HTR-8/SVneo (cell line): Measurements from ENCODE around the gene BCL2L12.
A peak's percentile ranks its signal among the peaks of the same experiment; 100 is the strongest.
"Not testable (repeated sequence)": the region's sequence is repeated elsewhere in the genome, so short reads cannot be mapped to it uniquely, and the experiment has no call there.

ENCODE experiments used
- DNase-seq: peaks from one replicate; pipeline ENCODE4 v3.0.0; 2011; ENCODE audit warnings: low spot score, mixed read lengths; ENCODE audit not compliant: insufficient read length
- FAIRE-seq: peaks from 2 replicates; lab custom pipeline; 2011; peaks lifted over from hg19 to GRCh38; lab: Jason Lieb, UNC

BCL2L12 gene, protein sequence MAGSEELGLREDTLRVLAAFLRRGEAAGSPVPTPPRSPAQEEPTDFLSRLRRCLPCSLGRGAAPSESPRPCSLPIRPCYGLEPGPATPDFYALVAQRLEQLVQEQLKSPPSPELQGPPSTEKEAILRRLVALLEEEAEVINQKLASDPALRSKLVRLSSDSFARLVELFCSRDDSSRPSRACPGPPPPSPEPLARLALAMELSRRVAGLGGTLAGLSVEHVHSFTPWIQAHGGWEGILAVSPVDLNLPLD

DNA sequence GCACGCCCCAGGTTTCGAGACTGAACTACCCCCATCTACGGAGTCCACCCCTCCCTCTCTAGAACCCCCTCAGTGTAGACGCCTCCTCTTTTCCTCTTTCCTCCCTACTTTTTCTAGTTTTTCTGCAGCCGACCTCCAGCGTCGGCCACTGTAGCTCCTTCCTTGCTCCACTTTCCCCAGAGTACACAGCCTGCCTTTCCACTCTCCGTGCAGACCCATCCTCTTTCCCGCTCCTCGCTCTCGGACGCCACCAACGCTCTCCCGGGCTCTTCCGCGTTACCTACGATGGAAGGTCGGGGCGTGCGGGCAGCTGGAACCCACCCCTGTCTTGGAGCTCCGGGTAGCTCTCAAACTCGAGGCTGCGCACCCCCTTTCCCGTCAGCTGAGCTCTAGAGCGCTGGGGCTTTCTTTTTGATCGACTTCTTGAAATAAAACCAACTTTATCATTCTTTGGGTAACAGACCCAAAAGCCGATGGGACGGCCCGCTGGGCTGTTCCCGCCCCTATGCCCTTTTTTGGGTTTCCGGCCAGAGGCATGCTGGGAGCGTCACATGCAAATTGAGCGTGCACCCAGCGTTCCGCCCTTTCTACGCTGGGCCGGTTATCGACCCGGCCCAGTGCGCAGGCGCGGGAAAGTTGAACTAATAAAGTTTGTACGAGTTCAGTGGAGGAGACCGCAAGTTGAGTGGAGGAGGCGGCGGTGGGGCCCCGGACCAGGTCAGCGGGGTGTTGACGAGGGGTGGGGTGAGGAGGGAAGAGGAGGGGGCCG lies at the start of gene BCL2L12, which contains the start of gene IRF3:
TSS of gene BCL2L12 (plus strand) at position 583 of the 769 bp plus-strand sequence. CDS start 760 bp downstream, outside the sequence.
TSS of gene IRF3 (minus strand) at position 507 of the 769 bp plus-strand sequence. CDS start 1,019 bp downstream, outside the sequence.
- FAIRE-seq (peak; percentile 79), DNase-seq (peak; percentile 92)

DNA sequence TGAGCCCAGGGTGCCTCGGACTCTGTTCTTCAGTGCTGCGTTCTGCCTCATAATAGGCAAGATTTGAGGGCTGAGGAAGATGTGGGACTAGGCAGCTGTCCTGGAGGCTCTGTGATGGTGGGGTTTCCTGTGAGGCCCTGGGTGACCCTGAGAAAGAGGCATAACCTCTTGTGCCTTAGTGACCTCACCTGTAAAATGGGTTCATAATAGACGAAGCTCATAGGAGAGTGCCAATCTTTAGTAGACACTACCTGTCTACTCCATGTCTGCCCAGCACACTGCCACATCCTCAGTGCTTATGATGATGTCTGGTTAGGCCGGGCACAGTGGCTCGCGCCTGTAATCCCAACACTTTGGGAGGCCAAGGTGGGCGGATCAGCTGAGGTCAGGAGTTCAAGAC lies 49.2 kb upstream of the BCL2L12 start:
- no peak for FAIRE-seq

DNA sequence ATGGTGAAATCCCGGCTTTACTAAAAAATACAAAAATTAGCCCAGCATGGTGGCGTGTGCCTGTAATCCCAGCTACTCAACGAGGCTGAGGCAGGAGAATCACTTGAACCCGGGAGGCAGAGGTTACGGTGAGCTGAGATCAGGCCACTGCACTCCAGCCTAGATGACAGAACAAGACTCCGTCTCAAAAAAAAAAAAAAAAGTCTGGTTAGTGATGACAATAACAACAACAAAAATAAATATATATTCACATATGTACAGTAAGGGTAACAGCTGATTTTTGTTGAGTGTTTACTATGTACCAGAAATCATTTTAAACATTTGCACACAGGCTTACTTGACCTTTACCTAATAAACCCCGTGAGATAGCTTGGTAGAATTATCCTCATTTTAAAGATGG lies 48.8 kb upstream of the BCL2L12 start:
- FAIRE-seq = no peak

More for the DNA sequence above, 49.2 kb upstream of the BCL2L12 start:
- no peak for DNase-seq

DNA sequence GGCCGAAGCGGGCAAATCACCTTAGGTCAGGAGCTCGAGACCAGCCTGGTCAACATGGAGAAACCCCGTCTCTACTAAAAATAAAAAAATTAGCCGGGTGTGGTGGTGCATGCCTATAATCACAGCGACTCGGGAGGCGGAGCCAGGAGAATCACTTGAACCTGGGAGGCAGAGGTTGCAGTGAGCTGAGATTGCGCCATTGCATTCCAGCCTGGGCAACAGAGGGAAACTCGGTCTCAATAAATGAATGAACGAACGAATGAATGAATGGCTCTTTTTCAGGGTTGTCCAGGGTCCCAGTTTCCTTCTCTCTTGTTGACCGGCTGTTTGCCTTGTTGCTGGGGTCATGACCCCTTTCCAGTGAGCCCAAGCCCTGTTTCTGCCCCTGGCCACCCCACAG lies 47.9 kb upstream of the BCL2L12 start:
- FAIRE-seq, DNase-seq: not testable (repeated sequence)

More for the DNA sequence above, 48.8 kb upstream of the BCL2L12 start:
- no peak for DNase-seq

DNA sequence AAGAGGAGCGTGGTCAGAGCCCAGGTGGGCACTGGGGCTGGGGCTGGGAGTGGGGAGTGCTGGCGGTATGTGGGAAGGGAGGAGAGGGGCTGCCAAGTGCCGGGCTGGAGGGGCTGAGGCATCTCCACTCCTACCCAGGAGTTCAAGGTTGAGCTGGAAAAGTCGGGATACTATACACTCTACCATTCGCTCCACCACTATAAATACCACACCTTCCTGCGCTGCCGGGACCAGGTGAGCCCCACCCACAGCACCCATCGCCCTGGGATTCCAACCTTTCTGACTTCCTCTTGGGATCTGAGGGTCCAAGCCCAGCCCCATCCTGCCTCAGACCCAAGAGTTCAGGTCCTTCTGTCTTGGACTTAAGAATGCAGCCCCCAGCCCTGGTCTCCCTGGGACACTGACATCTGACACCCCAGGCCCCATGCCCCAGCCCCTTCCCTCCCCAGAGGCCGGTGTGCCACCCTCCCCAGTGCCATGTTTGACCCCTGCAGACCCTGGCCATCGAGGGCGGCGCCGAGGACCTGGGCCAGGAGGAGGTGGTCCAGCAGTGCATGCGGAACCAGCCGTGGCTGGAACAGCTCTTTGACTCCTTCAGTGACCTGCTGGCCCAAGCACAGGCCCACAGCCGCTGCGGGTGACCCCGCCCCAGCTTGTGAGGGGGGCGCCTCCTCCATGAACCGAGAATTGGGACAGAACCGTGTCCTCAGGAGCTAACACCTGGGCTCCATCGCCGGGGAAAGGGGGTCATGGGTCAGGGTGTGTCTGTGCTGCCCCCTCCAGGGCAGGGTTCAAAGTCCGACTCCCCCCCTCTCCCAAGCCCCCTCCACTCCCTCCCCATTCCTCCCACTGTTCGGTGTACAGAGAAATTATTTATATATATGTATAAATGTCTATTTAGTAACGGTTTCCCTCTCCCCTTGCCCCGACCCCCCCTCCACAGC lies 40.5 kb upstream of the BCL2L12 start:
- DNase-seq (no peak), FAIRE-seq (no peak)

DNA sequence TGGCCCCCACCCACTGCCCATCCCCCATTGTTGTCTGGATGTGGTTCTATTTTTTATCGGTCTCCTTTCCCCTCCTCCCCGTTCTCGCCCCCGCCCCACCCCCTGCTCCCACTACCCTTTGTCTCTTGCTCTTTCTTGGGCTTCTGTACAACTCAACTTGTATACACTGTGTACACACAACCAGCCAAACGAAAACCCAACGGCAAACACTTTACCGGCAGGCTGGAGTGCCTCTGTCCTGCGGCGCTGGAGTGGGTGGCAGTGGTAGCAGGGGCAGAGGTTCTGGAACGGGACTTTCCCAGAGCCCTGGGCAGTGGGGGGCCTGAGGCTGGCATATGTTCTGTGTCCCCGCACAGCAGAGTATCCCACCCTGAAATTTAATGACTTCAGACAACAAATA lies 39.5 kb upstream of the BCL2L12 start:
- DNase-seq (no peak), FAIRE-seq (no peak)

DNA sequence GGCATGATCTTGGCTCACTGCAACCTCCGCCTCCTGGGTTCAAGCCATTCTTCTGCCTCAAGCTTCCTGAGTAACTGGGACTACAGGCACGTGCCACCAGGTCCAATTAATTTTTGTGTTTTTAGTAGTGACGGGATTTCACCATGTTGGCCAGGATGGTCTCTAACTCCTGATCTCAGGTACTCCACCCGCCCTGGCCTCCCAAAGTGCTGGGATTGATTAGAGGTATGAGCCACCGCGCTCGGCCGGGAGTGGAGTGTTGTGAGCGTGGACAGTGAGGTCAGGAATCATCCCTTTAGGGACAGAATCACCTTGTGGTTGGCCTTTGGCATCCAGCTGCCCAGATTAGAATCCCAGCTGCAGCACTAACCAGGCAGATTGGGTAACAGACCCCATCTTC lies 36.1 kb upstream of the BCL2L12 start:
- FAIRE-seq (no peak), DNase-seq (no peak)

DNA sequence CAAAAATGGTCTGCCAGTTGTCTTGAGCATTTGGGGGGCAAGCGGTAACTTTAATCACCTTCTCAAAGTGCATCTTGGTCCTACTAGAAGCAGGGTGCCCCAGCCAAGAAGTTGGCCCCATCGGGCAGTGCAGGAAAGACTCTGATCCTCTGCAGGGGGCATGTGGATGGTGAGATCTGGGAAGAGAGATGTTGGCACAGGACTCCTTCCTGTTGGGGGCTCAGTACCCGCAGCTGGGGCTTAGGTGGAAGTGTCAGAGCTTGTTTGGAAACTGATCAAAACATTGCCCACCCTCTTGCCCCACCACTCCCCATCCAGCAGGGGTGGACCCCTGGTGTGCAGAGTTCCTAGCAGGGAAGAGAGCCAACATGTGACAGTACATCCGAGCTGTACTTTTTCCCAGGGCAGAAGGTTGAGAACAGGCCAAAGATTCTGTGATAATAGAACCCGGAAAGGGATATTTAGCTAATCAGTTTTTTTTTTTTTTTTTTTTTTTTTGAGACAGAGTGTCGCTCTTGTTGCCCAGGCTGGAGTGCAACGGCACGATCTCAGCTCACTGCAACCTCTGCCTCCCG lies 34.6 kb upstream of the BCL2L12 start:
- DNase-seq = no peak

DNA sequence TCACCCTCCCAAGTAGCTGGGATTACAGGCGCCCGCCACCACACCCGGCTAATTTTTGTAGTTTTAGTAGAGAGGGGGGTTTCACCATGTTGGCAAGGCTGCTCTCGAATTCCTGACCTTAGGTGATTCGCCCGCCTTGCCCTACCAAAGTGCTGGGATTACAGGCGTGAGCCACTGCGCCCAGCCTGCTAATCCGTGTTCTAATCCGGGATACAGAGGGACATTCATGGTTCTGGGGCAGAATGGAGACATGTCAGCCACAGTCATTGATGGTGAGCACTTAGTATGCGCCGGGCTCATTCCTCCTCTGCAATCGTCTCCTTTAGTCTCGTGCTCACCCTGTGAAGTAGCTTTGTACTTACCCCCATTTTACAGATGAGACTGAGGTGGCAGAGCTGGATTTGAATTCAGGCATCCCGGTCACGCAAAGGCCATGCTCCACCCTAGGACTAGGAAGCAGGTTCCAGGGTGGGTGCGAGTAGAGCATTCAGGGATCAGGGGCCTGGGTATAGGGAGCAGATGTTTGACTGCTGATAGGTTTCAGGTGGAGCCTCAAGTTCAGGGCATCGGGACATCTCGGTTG lies 34.0 kb upstream of the BCL2L12 start:
- FAIRE-seq = no peak
- no peak for DNase-seq

More for the DNA sequence above, 34.6 kb upstream of the BCL2L12 start:
- FAIRE-seq = no peak

DNA sequence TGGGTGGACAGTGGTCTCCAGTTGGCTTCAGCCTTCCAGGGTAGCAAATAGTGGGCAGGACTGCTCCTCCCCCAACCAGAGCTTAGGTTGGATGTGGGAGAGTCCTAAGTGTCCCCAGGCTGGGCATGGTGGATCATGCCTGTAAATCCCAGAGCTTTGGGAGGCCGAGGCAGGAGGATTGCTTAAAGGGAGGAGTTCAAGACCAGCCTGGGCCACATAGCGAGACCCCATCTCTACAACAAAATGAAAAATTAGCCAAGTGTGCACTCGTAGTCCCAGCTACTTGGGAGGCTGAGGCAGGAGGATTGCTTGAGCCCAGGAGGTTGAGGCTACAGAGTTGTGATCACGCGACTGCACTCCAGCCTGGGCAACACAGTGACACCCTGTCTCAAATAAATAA lies 33.2 kb upstream of the BCL2L12 start:
- FAIRE-seq = no peak
- no peak for DNase-seq

DNA sequence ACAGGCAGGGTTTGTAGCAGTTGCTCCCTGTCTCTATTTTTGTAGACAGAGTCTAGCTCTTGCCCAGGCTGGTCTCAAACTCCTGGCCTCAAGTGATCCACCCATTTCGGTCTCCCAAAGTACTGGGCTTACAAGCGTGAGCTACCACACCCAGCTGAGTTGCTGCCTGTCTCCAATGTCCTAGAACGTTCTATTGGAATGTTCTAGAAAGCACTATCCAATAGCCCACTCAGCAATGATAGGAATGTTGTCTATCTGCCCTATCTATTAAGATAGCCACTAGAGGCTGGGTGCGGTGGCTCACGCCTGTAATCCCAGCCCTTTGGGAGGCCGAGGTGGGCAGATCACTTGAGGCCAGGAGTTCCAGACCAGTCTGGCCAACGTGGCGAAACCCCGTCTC lies 32.5 kb upstream of the BCL2L12 start:
- not testable (repeated sequence) for FAIRE-seq, DNase-seq

DNA sequence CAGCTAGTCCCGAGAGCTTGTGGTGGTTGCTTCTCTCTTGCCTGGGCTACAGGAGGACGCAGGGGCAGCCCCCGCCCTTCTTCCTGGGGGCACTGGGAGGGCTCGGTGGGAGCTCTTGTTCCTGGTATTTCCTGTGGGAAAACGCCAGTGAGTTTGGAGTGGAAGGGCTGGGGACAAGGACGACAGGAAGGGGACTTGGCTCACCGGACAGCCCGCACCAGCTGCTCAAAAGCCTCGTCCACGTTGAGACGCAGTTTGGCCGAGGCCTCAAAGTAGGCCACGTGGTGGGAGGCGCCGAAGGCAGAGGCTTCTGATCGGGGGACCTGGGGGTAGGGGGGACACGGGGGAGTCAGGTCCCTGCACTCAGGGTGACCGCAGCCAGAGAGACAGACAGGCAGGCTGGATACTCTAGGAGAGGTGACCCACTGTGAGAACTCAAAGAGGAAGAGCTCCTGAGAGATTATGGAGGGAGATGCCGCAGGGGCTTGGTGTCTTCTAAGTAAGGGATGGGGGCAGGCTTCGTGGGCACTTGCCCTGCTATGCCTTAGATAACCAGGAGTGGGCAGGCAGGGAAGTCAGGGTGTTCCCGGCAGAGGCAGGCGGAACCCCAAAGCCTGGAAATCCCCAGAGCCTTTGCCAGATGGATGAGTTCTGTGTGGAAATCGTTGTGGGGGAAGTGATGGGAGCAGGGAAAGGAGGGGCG lies 30.1 kb upstream of the BCL2L12 start:
- FAIRE-seq (no peak), DNase-seq (no peak)

DNA sequence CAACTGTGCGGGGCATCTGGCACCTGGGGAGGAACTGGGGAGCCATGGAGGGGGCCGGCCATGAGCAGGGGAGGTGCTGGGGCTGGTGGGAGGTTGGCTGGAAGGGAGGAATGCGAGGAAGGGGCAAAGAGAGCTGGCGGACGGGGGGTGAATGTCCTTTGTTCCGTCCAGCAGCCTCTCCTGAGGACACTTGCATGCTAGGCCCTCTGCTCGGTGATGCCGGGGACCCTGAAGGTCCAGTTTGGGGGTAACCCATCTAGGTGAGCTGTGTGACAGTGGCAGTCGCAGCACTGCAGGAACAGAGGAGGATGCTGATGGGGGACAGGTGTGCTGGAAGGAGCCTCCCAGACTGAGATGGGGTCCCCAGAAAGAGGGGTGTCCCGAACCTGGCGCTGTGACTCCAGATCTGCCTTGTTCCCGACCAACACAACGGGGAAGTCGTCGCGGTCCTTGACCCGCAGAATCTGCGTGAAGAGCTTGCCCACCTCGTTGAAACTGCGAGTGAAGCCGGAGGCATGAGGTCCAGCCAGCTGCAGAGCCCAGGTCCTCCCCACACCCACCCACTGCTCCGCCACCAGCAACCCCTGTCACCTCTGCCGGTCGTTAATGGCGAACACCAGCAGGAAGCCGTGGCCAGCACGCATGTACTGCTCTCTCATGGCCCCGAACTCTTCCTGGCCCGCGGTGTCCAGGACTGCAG lies 29.4 kb upstream of the BCL2L12 start:
- DNase-seq = no peak
- no peak for FAIRE-seq

DNA sequence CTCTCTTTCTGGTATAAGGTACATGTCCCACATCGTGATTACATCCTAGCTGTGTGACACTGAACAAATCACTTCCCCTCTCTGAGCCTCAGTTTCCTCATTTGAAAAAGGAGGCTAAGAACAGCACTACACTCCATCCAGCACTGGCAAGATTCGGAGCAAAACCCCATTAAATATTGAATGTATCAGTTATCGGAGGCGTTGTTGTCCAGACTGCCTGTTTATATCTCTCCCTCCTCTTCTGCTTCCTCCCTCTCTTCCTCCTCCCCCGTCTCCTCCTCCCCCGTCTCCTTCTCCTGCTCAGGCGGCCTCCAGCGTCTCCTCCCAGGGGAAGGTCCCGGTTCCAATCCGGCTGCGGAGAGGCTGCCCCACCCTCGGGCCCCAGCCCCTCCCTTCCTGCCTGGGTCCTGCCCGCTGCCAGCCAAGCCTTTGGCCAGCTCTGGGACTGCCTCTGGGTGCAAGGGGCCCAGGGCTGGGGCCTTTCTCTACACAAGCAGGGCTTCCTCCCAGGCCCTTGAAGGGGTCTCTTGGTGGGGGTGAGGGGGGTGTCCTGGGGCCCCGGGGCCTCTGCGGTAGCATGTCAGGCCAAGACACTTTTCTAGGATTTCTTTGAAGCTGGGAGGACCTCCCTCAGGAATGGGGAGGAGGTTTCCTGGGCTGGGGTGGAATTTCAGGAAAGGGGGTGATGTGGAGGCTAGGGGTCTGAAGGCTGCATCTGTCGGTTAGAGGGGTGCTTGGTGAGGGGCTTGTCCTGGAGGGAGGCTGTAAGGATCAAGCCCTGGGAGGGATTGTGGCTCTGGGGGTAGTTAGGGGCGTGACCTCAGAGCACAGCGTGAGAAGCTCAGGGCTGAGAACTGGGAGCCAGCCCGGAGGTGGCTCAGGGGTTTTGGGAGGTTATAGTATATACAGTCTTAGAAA lies 27.7 kb upstream of the BCL2L12 start:
- FAIRE-seq = peak; percentile 9
- peak; percentile 68 for DNase-seq

DNA sequence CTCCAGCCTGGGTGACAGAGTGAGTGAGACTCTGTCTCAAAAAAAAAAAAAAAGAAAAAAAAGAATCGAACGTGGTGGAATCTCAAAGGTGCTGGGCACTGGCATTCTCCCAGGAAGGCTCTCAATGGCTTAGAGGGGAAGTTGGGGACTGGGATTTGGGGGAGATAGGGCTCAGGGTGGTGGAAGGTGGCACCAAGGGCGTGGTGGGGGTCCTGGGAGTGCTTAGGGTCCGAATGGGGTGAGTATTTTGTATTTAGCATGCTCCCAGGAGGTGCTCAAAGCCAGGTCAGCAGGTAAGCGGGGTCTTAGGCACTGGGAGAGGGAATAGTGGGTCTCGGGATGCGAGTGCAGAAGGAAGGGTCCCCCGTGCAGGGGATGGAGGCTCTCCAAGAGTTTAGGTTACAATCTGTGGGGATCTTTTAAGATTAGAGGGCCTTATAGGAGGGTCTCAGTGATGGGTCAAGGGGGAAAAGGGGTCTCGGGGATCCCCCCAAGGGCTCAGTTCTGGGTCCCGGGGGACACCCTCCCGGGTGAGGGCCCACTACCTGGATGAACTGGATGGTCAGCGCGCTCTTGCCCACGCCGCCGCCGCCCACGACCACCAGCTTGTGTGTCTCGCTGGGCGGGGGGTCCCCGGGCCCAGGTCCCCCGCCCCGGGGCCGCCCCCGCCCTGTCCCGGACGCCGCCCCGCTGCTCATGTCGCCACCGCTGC lies 26.2 kb upstream of the BCL2L12 start:
- FAIRE-seq (no peak), DNase-seq (no peak)

DNA sequence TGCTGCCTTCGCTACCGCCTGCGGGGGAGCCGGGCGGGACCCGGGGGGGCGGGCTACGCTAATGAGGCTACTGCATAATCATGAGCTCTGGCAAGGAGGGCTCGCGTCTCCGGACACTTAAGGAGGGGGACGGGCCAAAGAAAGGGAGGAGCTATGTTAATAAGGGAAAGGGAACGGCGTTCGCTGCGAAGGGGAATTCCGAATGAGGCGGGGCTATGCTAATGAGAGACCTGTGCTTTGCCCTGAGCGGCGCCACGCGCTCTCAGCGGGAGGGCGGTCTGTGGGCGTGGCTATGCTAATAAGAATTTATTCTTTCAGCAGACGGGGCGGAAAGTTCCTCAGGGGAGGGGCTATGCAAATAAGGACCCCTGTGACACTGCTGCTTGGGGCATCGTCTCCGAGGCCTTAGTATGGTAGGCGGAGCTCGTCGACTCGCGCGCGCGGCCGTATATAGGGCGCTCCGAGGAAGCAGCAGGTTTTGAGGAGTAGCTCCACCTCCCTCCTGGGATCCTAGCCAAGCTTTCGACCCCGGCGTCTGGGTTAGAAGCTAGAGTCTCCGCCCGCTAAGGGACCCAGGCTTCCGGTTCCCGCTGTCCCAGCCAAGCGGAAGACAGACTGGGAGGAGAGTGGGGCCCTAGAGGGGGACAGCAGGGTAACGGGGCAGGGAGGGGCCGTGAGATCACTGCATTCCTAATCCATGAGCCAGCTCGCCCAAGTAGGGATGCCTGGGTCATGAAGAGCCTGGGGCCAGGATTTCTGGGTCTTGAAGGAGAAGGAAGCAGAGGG lies 25.4 kb upstream of the BCL2L12 start, which contains the start of gene RRAS:
TSS of gene RRAS (minus strand) at position 31 of the 786 bp plus-strand sequence. CDS start 45 bp downstream, outside the sequence.
- FAIRE-seq = peak; percentile 97
- DNase-seq = peak; percentile 95
